HG03439 (cell line): ENCODE results near the gene AP4S1.
"Not testable (repeated sequence)": the region's sequence is repeated elsewhere in the genome, so short reads cannot be mapped to it uniquely, and the experiment has no call there.

ENCODE experiments used
- ATAC-seq: cut with Tn5 transposase; IDR thresholded peaks from one replicate; pipeline ENCODE4 v1.9.1; 2021; ENCODE audit warnings: mild to moderate bottlenecking, moderate library complexity; ENCODE audit not compliant: unreplicated experiment

Gene AP4S1

DNA sequence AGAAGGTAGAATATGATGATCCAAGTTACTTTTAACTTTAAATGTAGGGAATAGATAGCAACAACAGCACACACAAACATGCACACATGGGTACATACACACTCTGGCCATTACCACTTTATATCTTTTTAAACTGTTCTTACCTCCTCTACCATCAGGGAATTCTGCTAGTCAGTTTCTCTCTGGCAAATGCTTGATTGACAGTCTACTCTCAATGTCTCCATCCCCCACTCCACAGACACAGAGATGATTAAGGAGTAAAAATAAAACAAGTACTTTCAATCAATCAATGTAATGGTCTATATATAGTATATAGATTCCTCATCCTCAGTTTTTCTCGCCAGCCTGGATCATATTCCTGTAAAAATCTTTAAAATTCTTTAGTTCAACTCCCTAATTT lies 16.9 kb downstream of the AP4S1 start:
- no peak for ATAC-seq

DNA sequence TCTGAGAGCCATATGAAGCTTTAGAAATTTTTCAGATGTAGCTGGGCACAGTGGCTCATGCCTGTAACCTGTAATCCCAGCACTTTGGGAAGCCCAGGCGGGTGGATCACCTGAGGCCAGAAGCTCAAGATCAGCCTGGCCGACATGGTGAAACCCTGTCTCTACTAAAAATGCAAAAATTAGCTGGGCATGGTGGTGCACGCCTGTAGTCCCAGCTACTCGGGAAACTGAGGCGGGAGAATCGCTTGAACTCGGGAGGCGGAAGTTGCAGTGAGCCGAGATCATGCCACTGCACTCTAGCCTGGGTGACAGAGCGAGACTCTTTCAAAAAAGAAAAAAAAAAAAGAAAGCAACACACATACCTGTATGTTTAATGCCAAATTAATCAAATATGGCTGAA lies 17.4 kb downstream of the AP4S1 start:
- ATAC-seq = not testable (repeated sequence)

DNA sequence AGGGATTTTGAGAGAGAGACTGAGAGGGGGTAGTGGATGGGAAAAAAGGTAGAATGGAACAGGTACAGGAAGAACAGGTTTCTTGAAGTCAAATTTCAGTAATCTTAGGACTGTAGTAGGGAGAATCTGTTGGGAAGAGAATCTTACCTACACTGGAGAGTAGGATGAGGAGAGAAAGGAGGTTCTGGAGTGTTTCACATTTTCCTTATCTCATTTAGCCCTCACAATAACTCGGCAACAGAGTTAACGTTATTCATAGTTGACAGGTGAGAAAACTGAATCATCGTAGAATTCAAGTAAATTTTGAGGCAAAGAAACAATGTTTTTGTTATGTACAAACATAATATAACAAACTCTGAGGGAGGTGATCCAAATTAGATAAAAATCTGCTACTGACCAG lies 17.9 kb downstream of the AP4S1 start:
- ATAC-seq = no peak

DNA sequence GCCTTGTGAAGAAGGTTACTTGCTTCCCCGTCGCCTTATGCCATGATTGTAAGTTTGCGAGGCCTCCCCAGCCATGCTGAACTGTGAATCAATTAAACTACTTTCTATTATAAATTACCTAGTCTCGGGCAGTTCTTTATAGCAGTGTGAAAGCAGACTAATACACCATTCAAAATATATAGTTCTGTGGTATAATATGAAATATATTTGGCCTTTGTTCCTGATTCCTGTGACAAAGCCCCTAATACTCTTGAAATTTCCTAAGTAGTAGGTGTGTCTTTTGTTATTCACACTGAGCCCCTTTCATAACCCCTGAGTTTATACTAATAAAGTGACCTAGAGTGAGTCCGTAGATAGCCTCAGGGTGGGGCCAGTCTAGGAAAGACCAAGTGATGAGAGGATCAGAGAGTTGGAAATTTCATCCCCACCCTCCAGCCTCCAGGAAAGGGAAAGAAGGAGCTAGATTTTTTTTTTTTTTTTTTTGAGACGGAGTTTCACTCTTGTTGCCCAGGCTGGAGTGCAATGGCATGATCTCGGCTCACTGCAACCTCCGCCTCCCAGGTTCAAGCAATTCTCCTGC lies 20.1 kb downstream of the AP4S1 start:
- no peak for ATAC-seq

DNA sequence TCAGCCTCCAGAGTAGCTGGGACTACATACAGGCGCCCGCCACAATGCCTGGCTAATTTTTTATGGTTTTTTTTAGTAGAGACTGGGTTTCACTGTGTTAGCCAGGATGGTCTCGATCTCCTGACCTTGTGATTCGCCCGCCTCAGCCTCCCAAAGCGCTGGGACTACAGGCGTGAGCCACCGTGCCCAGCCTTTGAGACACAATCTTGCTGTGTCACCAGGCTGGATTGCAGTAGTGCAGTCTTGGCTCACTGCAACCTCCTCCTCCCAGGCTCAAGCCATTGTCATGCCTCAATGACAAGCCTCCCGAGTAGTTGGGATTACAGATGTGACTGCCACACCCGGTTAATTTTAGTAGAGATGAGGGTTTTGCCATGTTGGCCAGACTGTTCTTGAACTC lies 22.1 kb downstream of the AP4S1 start:
- no peak for ATAC-seq

DNA sequence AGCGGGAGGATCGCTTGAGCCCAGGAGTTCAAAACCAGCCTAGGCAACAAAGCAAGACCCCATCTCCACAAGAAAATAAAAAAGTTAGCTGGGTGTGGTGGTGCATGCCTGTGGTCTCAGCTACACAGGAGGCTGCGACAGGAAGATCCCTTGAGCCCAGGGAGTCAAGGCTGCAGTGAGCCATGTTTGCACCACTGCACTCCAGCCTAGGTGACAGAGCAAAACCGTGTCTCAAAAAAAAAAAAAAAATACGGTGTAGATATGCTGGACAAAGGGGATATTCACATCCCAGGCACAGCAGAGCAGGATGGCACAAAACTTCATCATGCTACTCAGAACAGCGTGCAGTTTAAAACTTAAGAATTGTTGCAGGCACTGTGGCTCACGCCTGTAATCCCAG lies 25.6 kb downstream of the AP4S1 start:
- ATAC-seq = no peak

DNA sequence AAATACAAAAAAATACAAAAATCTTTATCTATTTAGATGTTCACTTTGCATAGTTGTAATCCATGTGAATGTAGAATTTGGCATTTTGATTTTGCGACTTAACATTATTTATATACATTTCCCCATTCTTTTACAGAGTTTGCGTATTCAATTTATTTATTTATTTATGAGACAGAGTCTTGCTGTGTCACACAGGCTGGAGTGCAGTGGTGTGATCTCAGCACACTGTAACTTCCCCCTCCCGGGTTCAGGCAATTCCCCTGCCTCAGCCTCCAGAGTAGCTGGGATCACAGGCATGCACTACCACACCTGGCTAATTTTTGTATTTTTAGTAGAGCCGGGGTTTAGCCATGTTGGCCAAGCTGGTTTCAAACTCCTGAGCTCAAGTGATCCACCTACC lies 26.1 kb downstream of the AP4S1 start:
- no peak for ATAC-seq

DNA sequence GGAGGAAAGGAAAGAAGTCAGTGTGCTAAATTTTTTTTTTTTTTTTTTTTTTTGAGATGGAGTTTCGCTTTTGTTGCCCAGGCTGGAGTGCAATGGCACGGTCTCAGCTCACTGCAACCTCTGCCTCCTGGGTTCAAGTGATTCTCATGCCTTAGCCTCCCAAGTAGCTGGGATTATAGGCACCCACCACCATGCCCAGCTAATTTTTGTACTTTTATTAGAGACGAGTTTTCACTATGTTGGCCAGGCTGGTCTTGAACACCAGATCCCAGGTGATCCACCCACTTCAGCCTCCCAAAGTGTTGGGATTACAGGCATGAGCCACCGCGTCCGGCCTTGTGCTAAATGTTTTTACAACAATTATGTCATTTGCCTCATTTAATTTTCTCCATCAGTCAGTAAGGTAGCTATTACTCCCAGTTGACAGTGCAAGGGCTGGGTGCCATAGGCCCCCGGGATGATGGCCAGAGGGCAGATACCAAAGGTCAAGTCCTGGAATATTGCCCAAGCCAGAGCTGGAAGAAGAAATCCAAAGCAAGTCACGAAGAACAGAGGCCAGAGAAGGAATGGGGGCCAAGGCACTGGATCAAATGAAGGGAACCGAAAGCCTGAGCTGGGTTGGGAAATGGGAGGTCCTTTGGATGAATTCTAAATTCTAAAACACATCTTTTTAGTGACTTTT lies 27.6 kb downstream of the AP4S1 start:
- ATAC-seq = not testable (repeated sequence)

DNA sequence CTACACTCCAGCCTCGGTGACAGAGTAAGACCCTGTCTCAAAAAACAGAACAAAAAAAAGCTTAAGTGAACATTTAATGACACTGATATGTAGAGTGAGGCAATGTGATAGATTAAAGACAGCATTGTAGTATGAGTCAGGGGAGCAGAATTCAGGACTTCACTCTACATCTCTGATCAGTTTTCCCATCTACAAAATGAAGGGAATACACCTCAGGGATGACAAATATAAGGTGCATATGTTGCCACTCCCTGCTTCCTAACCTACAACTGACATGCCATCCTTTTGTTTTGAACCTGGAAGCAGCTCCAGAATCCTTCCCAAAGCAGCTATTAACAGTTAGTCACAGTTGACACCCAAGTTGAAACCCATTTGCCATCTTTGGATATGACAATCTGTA lies 31.6 kb downstream of the AP4S1 start:
- no peak for ATAC-seq

DNA sequence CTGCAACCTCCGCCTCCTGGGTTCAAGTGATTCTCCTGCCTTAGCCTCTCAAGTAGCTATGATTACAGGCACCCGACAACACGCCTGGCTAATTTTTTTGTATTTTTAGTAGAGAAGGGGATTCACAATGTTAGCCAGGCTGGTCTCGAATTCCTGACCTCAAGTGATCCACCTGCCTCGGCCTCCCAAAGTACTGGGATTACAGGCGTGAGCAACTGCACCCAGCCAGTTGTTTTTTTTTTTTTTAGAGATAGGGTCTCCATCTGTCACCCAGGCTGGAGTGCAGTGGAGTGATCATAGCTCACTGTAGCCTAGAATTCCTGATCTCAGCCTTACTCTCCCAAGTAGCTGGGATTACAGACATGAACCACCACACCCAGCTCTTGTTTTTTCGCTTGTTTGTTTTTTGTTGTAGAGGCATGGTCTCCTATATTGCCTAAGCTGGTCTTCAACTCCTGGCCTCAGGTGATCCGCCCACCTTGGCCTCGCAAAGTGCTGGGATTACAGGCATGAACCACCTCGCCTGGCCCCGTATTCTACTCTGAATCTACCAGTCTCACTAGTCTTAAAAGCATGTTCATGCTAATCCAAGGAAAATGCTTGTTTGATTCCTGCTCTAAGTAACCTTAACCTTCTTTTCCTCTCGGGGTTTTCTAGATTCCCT lies 32.4 kb downstream of the AP4S1 start:
- ATAC-seq = no peak

DNA sequence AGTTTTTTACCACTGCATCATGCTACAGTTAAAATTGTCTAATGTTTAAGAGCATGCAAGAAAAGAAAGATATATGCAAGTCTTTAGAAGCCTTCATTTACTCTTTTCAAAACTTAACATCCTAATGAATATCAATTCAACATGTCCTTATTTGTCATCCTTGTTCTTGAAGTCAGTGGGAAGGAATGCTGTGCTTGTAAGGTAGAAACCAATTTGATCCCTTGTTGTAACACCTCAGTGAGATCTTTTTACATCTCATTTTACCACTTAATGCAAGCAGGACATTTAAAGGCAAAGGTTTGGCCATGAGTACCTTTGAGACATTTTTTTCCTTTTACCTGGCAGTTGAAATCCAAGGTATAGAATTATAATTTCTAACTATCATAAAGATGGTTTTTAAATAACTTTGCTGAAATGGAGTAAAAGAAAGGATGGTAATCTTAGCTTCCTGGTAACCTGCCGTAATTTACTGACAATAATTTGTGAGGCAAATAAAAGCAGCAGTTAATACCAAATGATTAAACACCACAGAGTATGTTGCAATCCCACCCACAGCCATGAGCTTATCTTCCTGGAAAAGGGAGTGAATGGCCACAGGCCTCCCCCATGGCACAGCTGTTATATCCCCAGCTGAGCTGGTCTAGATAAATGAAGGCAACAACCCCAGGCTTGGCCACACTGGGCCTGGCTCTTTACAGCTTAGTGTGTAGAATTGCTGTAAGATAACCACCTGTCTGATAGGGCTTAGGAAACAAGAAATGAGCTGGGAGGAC lies 33.9 kb downstream of the AP4S1 start:
- no peak for ATAC-seq

DNA sequence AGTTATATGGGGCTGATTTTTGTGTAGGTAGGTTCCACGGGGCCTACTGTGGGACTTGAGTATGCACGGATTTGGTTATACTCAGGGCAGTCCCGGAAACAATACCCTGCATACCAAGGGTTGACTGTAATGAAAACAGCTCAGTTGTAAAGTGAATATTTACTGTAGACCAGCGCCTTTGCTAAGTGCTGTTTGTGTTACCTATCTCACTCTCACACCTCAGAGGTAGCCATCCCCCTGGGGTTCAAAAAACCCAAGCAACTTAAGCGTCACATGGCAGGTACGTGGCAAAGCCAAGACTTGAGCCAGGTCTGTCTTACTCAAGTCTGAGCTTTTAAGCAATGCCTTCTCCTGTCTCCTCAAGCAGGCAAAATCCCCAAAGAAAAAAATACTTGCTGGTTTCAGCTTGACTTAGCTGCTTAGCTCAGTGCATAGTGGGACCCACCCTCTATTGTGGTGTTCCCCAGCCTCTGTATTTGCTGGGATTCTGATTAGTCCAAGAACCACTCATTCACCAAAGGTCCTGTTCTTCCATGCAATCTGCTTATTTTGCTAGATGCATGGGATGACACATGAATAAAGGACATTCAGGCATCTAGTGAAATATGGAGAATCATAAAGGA lies 34.9 kb downstream of the AP4S1 start:
- no peak for ATAC-seq

DNA sequence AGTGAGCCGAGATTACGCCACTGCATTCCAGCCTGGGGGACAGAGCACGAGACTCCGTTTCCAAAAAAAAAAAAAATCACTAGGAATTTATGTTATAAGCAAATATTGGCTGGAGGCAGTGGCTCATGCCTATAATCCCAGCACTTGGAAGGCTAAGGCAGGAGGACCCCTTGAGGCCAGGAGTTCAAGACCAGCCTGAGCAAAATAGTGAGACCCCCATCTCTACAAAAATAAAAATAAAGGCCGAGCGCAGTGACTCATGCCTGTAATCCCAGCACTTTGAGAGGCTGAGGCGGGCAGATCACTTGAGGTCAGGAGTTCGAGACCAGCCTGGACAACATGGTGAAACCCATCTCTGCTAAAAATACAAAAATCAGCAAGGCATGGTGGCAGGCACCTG lies 37.5 kb downstream of the AP4S1 start:
- ATAC-seq = not testable (repeated sequence)

DNA sequence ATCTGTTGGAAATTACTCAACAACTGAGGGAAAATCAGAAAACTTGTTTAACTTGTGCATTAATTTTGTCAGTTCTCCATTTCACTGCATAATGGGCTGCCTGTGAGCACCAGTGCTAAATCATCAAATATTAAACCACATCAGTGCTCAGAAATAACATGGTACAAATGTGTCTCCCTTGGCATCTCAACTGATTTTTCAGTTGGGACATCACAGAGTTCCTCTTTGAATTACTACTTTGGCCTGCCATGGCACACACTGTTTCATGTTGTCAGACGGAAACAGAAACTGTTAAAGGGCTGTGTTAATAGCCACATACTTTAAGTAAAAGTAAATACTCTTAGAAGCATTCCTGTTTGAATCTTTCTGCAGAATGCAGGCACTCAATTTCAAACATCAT lies 42.8 kb downstream of the AP4S1 start:
- ATAC-seq = no peak

DNA sequence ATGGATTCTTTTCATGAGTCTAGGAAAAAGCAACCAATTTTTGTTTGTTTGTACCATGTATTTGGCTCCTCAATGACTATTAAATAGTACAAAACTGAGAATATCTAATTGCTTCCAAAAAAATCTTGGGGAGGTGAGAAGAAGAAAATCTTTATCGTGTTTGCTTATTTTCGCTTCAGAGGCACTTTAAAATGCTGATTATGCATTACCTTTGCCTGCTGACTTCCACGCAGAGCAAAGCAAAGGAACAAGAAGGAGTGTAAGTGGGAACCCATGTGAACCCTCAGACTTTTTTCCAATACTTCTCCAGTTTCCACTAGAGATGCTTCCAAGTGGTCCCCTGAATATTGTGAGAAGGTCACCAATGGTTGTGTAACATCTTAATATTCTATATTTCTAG lies 43.9 kb downstream of the AP4S1 start:
- ATAC-seq = no peak

DNA sequence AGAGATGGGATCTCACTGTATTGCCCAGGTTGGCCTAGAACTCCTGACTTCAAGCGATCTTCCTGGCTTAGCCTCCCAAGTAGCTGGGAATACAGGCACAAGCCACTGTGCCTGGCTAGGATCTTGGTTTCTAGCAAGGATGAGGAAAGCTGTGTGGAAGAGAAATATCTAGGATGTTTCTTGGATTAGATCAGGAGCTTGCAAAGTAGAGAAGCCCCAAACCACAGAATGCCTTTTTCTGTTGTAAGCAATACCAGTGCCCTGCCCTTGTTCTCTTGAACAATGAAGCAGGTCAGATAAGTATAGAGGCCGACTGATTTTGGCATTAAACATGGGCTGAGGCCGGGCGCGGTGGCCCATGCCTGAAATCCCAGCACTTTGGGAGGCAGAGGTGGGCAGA lies 45.0 kb downstream of the AP4S1 start:
- no peak for ATAC-seq

DNA sequence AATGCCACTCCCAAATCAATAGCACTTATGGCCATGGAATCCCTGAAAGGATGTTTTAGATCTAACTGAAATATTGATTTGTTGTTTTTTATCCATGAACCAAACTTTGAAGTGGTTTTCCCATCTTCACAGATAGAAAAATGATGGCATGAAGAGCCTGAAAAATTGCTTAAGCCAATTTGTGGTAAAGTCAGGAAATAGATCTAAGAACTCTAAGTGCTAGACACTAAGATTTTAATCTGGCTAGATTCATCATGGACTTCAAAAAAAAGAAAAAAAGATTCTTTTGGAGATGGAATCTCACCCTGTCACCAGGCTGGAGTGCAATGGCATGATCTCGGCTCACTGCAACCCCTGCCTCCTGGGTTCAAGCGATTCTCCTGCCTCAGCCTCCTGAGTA lies 45.7 kb downstream of the AP4S1 start:
- no peak for ATAC-seq

DNA sequence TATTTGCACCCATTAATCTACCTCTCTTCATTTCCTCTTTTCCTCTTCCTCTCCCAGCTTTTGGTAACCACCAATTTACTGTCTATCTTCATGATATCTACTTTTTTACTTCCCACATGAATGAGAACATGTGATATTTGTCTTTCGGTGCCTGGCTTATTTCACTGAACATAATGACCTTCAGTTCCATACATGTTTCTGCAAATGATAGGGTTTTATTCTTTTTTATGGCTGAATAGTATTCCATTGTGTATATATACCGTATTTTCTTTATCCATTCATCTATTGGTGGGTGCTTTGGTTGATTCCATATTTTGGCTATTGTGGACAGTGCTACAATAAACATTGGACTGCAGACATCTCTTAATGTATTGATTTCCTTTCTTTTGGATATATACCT lies 49.7 kb downstream of the AP4S1 start:
- ATAC-seq = no peak

DNA sequence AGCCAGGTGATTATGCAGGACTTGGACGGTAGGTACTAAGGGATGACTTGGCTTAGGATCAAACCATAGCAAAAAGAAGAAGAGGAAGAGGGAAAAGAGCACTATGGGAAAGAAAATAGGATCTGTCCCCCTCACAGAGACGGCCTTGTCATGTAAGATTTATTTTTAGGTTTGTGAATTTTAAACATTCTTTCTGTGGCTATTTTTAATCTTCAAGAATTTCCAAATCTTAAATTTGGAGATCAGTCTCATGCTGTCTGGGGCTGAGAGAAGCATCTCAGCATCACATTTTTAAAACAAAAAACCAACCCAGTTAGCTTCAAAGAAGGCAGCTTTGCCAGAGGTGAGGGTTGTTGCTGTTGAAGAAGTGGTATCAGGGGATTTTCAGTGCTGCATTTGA lies 53.3 kb downstream of the AP4S1 start:
- ATAC-seq = no peak

DNA sequence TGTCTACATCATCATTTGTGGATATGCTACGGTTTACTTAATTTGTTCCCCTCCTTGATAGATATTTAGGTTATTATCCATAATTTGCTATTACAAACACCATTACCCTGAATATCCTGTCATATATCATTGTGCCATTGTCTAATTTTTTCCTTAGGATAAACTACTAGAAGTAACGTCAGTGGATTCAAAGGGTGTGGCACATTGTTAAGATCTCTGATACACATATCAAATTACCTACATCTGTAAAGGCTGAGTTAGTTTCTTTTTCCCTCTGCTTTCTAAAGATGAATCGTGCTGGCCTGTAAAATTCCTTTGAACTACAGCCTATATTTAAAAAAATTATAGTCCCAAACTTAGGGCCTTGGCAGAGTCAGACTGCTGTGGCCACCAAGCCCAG lies 54.6 kb downstream of the AP4S1 start:
- no peak for ATAC-seq

DNA sequence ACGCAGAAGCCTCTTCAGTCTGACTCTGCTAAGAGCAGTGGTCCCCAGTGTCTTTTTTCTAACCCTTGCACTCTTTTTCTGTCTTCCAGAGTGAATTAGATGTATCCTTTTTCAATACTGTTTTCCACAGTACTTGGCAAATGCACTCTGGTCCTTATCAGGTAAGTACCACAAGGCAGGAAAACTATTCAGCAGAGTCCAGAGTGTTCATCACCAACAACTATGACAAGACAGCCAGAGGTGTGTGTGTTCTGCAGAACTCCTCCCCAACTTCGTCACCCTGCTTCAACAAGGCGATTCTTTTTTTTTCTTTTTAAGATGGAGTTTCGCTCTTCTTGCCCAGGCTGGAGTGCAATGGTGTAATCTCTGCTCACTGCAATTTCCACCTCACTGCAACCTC lies 55.0 kb downstream of the AP4S1 start:
- no peak for ATAC-seq
